Measurements from ENCODE around the gene MTHFD1L. TPM values are rescaled to one million over a fixed set of nuclear protein-coding genes. Genes with fewer than 3 reads are reported as not detected.

MTHFD1L gene
- total and polyA plus RNA-seq, 7 donors, result 0.60 to 17.9 (median 3.0) TPM

DNA sequence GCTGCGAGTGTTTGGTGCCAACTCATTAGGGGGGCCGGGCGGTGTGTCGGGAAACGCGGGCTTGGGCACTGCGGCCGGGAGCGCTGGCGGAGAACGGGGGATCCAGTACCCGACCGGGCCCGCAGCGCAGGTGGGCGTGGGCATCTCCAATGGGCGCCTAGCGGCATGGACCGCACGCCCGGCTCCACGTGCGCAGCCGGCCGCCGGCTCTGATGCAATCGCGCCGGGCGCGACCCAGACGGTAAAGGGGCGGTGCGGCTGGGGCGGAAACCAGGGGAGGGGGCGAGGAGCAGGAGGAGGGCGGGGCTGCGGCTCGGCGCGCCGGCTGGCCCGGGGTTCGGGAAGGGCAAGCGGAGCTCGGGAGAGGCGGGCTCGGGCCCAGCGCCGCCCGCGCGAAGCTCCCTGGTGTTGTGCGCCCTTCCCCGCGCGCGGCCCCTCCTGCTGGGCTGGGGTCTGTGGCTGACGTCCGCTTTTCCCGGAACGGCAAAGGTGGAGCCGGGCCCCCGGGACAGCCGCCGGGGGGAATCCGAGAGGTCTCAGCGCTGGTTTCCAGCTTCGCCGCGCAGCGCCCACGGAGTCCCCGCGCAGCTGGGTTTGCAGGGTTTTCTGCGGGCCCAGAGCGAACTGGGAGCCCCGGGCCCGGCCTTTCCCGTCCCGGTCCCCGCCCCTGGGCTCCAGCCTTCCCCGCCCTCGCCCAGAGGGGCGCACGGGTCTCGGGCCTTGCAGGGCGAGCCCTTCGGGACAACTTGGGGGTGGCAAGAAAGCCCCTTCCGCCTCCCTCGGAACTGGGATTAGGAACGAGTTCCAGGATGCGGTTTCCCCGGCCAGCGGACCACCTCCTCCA is 867 bp downstream of the MTHFD1L start:
- Histone ChIP-seq H3K4me3 (peak overlapping the region; percentile 58 to 91 (median 69)), H3K27me3 (no peaks in the 10 kb centered on the region), H3K9me3 (no peaks in the 10 kb centered on the region), H3K4me1 (peaks cover 0 to 9% (median 3%) of the 10 kb centered on the region in 4 donors), H3K36me3 (no peaks in the 10 kb centered on the region), H3K27ac (peak overlapping the region; percentile 81 to 93 (median 86))
- intact Hi-C loops (cut with DNase I), result no loop called here
- WGBS, 2 donors, result 2 to 6% methylated on average over 95 of the region's 95 CpGs
- peak; percentile 90 for DNase-seq
- TF ChIP-seq EP300 (IDR thresholded peaks at IDR 0.05) (peak in 1 of 4 donors; percentile 38), POLR2A (IDR thresholded peaks at IDR 0.05) (no peak), POLR2AphosphoS5 (IDR thresholded peaks at IDR 0.05) (peak; percentile 27 to 79 (median 52))
- TF ChIP-seq, protein P1, sequence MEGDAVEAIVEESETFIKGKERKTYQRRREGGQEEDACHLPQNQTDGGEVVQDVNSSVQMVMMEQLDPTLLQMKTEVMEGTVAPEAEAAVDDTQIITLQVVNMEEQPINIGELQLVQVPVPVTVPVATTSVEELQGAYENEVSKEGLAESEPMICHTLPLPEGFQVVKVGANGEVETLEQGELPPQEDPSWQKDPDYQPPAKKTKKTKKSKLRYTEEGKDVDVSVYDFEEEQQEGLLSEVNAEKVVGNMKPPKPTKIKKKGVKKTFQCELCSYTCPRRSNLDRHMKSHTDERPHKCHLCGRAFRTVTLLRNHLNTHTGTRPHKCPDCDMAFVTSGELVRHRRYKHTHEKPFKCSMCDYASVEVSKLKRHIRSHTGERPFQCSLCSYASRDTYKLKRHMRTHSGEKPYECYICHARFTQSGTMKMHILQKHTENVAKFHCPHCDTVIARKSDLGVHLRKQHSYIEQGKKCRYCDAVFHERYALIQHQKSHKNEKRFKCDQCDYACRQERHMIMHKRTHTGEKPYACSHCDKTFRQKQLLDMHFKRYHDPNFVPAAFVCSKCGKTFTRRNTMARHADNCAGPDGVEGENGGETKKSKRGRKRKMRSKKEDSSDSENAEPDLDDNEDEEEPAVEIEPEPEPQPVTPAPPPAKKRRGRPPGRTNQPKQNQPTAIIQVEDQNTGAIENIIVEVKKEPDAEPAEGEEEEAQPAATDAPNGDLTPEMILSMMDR (IDR thresholded peaks at IDR 0.05), result no peak

DNA sequence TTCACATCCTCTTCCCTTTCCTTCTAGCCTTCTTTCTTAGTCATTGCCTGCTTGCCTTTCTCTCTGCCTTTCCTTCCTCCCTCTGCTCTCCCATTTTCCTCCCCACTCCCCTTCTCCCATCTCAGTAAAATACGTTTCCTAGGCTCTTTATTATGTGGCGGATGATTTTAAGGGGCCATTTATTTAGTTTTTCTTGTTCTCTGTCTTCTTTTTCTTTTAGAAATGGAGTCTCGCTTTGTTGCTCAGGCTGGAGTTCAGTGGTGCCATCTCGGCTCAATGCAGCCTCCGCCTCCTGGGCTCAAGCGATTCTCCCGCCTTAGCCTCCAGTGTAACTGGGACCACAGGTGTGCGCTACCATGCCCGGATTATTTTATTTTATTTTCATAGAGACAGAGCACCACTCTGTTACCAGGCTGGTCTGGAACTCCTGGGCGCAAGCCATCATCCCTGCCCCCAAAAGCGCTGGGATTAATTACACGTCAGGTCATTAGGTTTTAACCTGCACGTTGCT is 1.5 kb downstream of the MTHFD1L start:
- Histone ChIP-seq H3K4me1 (peaks cover 0 to 9% (median 3%) of the 10 kb centered on the region in 4 donors), H3K27ac (peak overlapping the region; percentile 81 to 93 (median 86)), H3K27me3 (no peaks in the 10 kb centered on the region), H3K36me3 (no peaks in the 10 kb centered on the region), H3K9me3 (no peaks in the 10 kb centered on the region), H3K4me3 (peak overlapping the region; percentile 58 to 91 (median 69))
- DNase-seq, result no peak
- 77 to 89% methylated on average over 13 of the region's 13 CpGs for WGBS, 2 donors
- intact Hi-C loops (cut with DNase I), result no loop called here
- no peak for TF ChIP-seq POLR2AphosphoS5 (IDR thresholded peaks at IDR 0.05)
- TF ChIP-seq EP300 (IDR thresholded peaks at IDR 0.05), result no peak
- no peak for TF ChIP-seq POLR2A (IDR thresholded peaks at IDR 0.05)
- TF ChIP-seq, protein P1 (IDR thresholded peaks at IDR 0.05), result no peak

GRCh38 chr6:150868759-150869158 is 3.3 kb downstream of the MTHFD1L start:
- no peaks in the 10 kb centered on the region for H3K27me3 ChIP-seq
- DNase-seq, result no peak
- H3K4me1 ChIP-seq, result peaks cover 0 to 9% (median 3%) of the 10 kb centered on the region in 4 donors
- WGBS, 2 donors, result 88 to 98% methylated on average over 5 of the region's 5 CpGs
- TF ChIP-seq POLR2AphosphoS5 (IDR thresholded peaks at IDR 0.05) (no peak), EP300 (IDR thresholded peaks at IDR 0.05) (no peak), POLR2A (IDR thresholded peaks at IDR 0.05) (no peak)
- TF ChIP-seq, protein P1 (IDR thresholded peaks at IDR 0.05), result no peak
- H3K9me3 ChIP-seq, result no peaks in the 10 kb centered on the region
- no peak overlapping the region for H3K27ac ChIP-seq
- intact Hi-C loops (cut with DNase I), result no loop called here
- no peak overlapping the region for H3K4me3 ChIP-seq
- H3K36me3 ChIP-seq, result no peaks in the 10 kb centered on the region

DNA sequence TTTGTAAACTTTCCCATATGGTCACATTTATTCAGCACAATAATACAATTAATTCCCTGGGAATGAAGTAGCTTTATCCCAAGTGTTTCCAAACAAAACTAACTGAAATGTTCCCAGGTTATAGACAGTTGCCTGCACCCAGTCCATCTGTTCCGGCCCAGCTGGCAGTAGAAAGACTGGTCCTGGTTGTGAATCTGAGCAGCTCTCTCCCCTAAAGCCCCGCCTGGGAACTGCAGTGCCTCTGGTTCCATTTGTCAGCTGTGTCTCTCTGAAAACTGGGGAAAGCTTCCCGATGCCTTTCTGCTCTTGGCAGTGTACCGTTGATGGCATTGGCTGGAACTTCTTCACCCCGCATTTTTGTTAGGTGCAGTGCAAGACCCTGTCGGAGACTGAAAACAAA is 8.7 kb downstream of the MTHFD1L start:
- intact Hi-C loops (cut with DNase I), result no loop called here
- DNase-seq, result no peak
- no peaks in the 10 kb centered on the region for H3K27me3 ChIP-seq
- no peak for TF ChIP-seq EP300 (IDR thresholded peaks at IDR 0.05)
- H3K4me3 ChIP-seq, result no peak overlapping the region
- H3K36me3 ChIP-seq, result no peaks in the 10 kb centered on the region
- no peaks in the 10 kb centered on the region for H3K9me3 ChIP-seq
- peaks cover 0 to 25% (median 17%) of the 10 kb centered on the region in 4 donors for H3K4me1 ChIP-seq
- WGBS, 2 donors, result 93 to 95% methylated on average over 6 of the region's 6 CpGs
- H3K27ac ChIP-seq, result no peak overlapping the region

GRCh38 chr6:150875841-150876240 is 10.3 kb downstream of the MTHFD1L start:
- H3K27ac ChIP-seq, result peak overlapping the region in 2 of 4 donors; percentile 60 to 70

More at GRCh38 chr6:150875841-150876240, 10.3 kb downstream of the MTHFD1L start:
- TF ChIP-seq EP300 (IDR thresholded peaks at IDR 0.05) (no peak), POLR2AphosphoS5 (IDR thresholded peaks at IDR 0.05) (no peak), POLR2A (IDR thresholded peaks at IDR 0.05) (no peak)
- TF ChIP-seq, protein P1 (IDR thresholded peaks at IDR 0.05), result no peak
- Histone ChIP-seq H3K27me3 (no peaks in the 10 kb centered on the region), H3K4me1 (peaks cover 0 to 33% (median 20%) of the 10 kb centered on the region in 4 donors), H3K9me3 (no peaks in the 10 kb centered on the region), H3K4me3 (no peak overlapping the region), H3K36me3 (no peaks in the 10 kb centered on the region)
- WGBS, 2 donors, result 62 to 87% methylated on average over 6 of the region's 6 CpGs
- no peak for DNase-seq
- intact Hi-C loops (cut with DNase I), result loop anchor here (2.0 to 5.0 kb wide), 2 partner anchors 57 to 459 kb away; no protein-coding TSS in a partner anchor
